Measurements from ENCODE around the gene FAM161B. TPM values are rescaled to one million over a fixed set of nuclear protein-coding genes. Genes with fewer than 3 reads are reported as not detected.

FAM161B gene
- total and polyA plus RNA-seq, 2 of the 13 experiments (the other 11 are each of a cell fraction or from before 2014, with no cell fraction given), result 1.6 to 2.0 TPM

GRCh38 chr14:73949752-73950734 is at the start of gene FAM161B, which contains the start of gene COQ6 (continued):
- peak; percentile 70; the same call in 1 of the 2 replicates for TF ChIP-seq MYPOP (CRISPR knock-in tag; IDR thresholded peaks at IDR 0.05)
- peak; percentile 92 for TF ChIP-seq ATF7-NPFF (CRISPR knock-in tag; IDR thresholded peaks at IDR 0.05; ENCODE audit: low read depth)
- no peak for TF ChIP-seq HNRNPK (IDR thresholded peaks at IDR 0.05; ENCODE audit: low read depth, low read length, poor library complexity, severe bottlenecking)
- no peak for TF ChIP-seq SYNCRIP (IDR thresholded peaks at IDR 0.05; ENCODE audit: insufficient read depth, low read depth, low read length)
- TF ChIP-seq ELF3 (CRISPR knock-in tag; IDR thresholded peaks at IDR 0.05), result peak; percentile 56; the same call in 1 of the 2 replicates
- peak; percentile 73; the same call in 1 of the 2 replicates for TF ChIP-seq CBX5 (CRISPR knock-in tag; IDR thresholded peaks at IDR 0.05; ENCODE audit: borderline replicate concordance)
- 0 out of 2 replicates have a peak, but pooled peaks have one; percentile 46 for TF ChIP-seq ZNF362 (CRISPR knock-in tag; IDR thresholded peaks at IDR 0.05; ENCODE audit: borderline replicate concordance)
- TF ChIP-seq MED1 (CRISPR knock-in tag; IDR thresholded peaks at IDR 0.05), result peak; percentile 36
- TF ChIP-seq ZNF253 (CRISPR knock-in tag; IDR thresholded peaks at IDR 0.05; ENCODE audit: borderline replicate concordance), result no peak
- no peak for TF ChIP-seq KLF13 (CRISPR knock-in tag; IDR thresholded peaks at IDR 0.05)
- peak; percentile 69; the same call in 1 of the 2 replicates for TF ChIP-seq ZNF136 (CRISPR knock-in tag; IDR thresholded peaks at IDR 0.05; ENCODE audit: low read depth)
- TF ChIP-seq RBM22 (optimal IDR thresholded peaks at IDR 0.05; ENCODE audit: low read length), result no peak
- peak; percentile 56; the same call in 1 of the 2 replicates for TF ChIP-seq RNF2 (conservative IDR thresholded peaks at IDR 0.05; ENCODE audit: low read depth)
- TF ChIP-seq THAP9 (CRISPR knock-in tag; IDR thresholded peaks at IDR 0.05; ENCODE audit: borderline replicate concordance), result peak; percentile 94; the same call in 1 of the 2 replicates
- no peak for TF ChIP-seq TCF7 (IDR thresholded peaks at IDR 0.05; ENCODE audit: low read depth)
- TF ChIP-seq RFX5 (IDR thresholded peaks at IDR 0.05; ENCODE audit: low read depth, low read length), result no peak
- TF ChIP-seq KLF12 (CRISPR knock-in tag; IDR thresholded peaks at IDR 0.05; ENCODE audit: borderline replicate concordance), result no peak
- no peak for TF ChIP-seq ZNF512 (CRISPR knock-in tag; IDR thresholded peaks at IDR 0.05)
- TF ChIP-seq ZFP1 (CRISPR knock-in tag; IDR thresholded peaks at IDR 0.05), result 0 out of 2 replicates have a peak, but pooled peaks have one; percentile 36
- TF ChIP-seq HNF4G (IDR thresholded peaks at IDR 0.05; ENCODE audit: borderline replicate concordance, low read depth, low read length), result peak; percentile 59; the same call in 1 of the 2 replicates
- no peak; the same call in 1 of the 2 replicates for TF ChIP-seq HNF4G (CRISPR knock-in tag; IDR thresholded peaks at IDR 0.05; ENCODE audit: borderline replicate concordance, low read depth)
- 0 out of 2 replicates have a peak, but pooled peaks have one; percentile 63 for TF ChIP-seq ZNF746 (CRISPR knock-in tag; IDR thresholded peaks at IDR 0.05)

All from HepG2 (cell line).